Measurements from ENCODE around the gene ZNF507. TPM values are rescaled to one million over a fixed set of nuclear protein-coding genes. Genes with fewer than 3 reads are reported as not detected.
"Not testable (repeated sequence)": the region's sequence is repeated elsewhere in the genome, so short reads cannot be mapped to it uniquely, and the experiment has no call there.

ZNF507 gene
- total and polyA plus RNA-seq, 4 experiments from 2014 or later = 5.0 to 40.8 (median 23.5) TPM

GRCh38 chr19:32367063-32367462, 21.7 kb downstream of the ZNF507 start:
- Histone ChIP-seq H3K36me3 (ENCODE audit: insufficient read depth, low read length) (peaks cover 30% of the 10 kb centered on the region), H3K27ac (ENCODE audit: low read depth, low read length) (no peak overlapping the region), H3K4me3 (ENCODE audit: low read length in 2 of 2) (no peak overlapping the region), H3K9me3 (ENCODE audit: control insufficient read depth in 1 of 2, low read length in 2 of 2) (no peaks in the 10 kb centered on the region), H3K4me1 (ENCODE audit: insufficient read depth, low read length) (peaks cover 23% of the 10 kb centered on the region), H3K27me3 (ENCODE audit: insufficient read depth, low read length) (no peaks in the 10 kb centered on the region)
- Mint-ChIP-seq H3K27me3 (no peaks in the 10 kb centered on the region), H3K4me3 (no peak overlapping the region), H3K36me3 (peaks cover 81 to 84% of the 10 kb centered on the region in 2 donors), H3K4me1 (peaks cover 46 to 79% (median 62%) of the 10 kb centered on the region in 4 donors), H3K9me3 (no peaks in the 10 kb centered on the region), H3K27ac (peak overlapping the region in 3 of 7 donors; percentile 6 to 32 (median 9))
- no peak for DNase-seq
- ChIA-PET CTCF (ENCODE audit: partially characterized antibody) (no interaction called here), POLR2A (ENCODE audit: partially characterized antibody) (no interaction called here)
- intact Hi-C loops (cut with micrococcal nuclease) = no loop called here

DNA sequence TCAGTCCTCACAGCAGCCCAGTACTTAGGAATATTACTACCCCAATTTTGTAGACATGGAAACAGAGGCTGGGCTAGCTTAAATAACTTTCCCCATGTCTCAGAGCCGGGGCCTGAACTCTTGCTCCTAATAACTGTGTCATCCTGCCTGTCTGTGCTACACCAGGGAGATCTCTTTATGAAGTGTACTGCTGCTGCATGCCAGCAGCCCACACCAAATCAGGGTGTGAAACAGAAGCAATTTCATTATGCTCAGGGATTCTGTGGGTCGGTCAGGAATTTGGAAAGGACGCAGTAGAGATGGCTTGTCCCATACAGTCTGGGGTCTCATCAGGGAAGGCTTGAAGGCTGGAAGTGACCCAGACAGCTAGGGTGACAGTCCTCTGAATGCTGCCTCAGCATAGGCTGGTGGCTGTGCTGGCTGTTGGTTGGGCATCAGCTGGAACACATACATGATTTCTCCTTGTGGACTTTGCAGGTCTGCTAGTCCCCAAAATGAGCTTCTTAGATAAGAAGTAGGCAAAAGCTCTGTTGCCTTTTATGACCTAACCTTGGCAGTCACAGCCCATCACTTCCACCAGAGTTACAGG, 22.6 kb downstream of the ZNF507 start:
- intact Hi-C loops (cut with micrococcal nuclease) = no loop called here
- peaks cover 82 to 84% of the 10 kb centered on the region in 2 donors for H3K36me3 Mint-ChIP-seq
- Histone ChIP-seq H3K27me3 (ENCODE audit: insufficient read depth, low read length) (no peaks in the 10 kb centered on the region), H3K4me1 (ENCODE audit: insufficient read depth, low read length) (peaks cover 22% of the 10 kb centered on the region), H3K4me3 (ENCODE audit: low read length in 2 of 2) (no peak overlapping the region), H3K27ac (ENCODE audit: low read depth, low read length) (no peak overlapping the region), H3K36me3 (ENCODE audit: insufficient read depth, low read length) (peaks cover 30% of the 10 kb centered on the region), H3K9me3 (ENCODE audit: control insufficient read depth in 1 of 2, low read length in 2 of 2) (no peaks in the 10 kb centered on the region)
- peak overlapping the region in 4 of 7 donors; percentile 22 to 61 (median 39) for H3K27ac Mint-ChIP-seq
- H3K4me1 Mint-ChIP-seq = peaks cover 40 to 69% (median 53%) of the 10 kb centered on the region in 4 donors
- H3K27me3 Mint-ChIP-seq = no peaks in the 10 kb centered on the region
- H3K9me3 Mint-ChIP-seq = peaks cover 0 to 6% (median 0%) of the 10 kb centered on the region in 8 donors
- ChIA-PET POLR2A (ENCODE audit: partially characterized antibody) (no interaction called here), CTCF (ENCODE audit: partially characterized antibody) (interaction anchor here (0.6 to 1.5 kb wide), 2 partner anchors 28 to 67 kb away, joined by 3 to 4 read pairs; no protein-coding TSS in a partner anchor)
- no peak for DNase-seq
- peak overlapping the region in 1 of 8 donors; percentile 24 for H3K4me3 Mint-ChIP-seq

DNA sequence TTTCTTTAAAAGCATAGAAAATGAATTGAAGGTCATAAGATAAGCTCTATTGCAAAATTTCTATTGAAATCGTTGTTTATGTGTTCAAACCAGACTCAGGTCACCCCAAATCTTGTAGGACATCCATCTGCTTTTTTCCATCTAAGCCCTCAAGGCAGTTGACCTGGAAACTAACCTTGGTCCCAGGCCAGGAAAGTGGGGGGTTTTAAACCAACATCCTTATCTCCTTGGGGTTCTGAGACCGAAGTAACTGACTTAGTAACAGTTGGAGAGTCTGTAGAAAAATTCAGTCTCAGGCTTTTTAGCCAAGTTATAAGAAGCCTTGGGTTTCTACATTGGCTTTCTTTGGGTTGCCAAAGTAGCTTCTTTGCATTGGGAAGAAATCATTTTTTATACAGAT, 23.4 kb downstream of the ZNF507 start:
- H3K4me1 Mint-ChIP-seq = peaks cover 36 to 63% (median 47%) of the 10 kb centered on the region in 4 donors
- H3K4me1 ChIP-seq (ENCODE audit: insufficient read depth, low read length) = peaks cover 19% of the 10 kb centered on the region
- intact Hi-C loops (cut with micrococcal nuclease) = no loop called here
- DNase-seq = no peak
- no peaks in the 10 kb centered on the region for H3K27me3 Mint-ChIP-seq
- ChIA-PET CTCF (ENCODE audit: partially characterized antibody) (interaction anchor here (1.5 kb wide), 1 partner anchor 29 kb away, joined by 4 read pairs; no protein-coding TSS in a partner anchor), POLR2A (ENCODE audit: partially characterized antibody) (no interaction called here)
- H3K9me3 Mint-ChIP-seq = peaks cover 0 to 6% (median 0%) of the 10 kb centered on the region in 8 donors
- H3K9me3 ChIP-seq (ENCODE audit: control insufficient read depth in 1 of 2, low read length in 2 of 2) = no peaks in the 10 kb centered on the region
- no peak overlapping the region for H3K27ac Mint-ChIP-seq
- peaks cover 84% of the 10 kb centered on the region in 2 donors for H3K36me3 Mint-ChIP-seq
- no peak overlapping the region for H3K27ac ChIP-seq (ENCODE audit: low read depth, low read length)
- H3K4me3 ChIP-seq (ENCODE audit: low read length in 2 of 2) = no peak overlapping the region
- H3K27me3 ChIP-seq (ENCODE audit: insufficient read depth, low read length) = no peaks in the 10 kb centered on the region
- no peak overlapping the region for H3K4me3 Mint-ChIP-seq
- peaks cover 22% of the 10 kb centered on the region for H3K36me3 ChIP-seq (ENCODE audit: insufficient read depth, low read length)

- Mint-ChIP-seq H3K27me3 (no peaks in the 10 kb centered on the region), H3K27ac (peak overlapping the region in 1 of 7 donors; percentile 57), H3K36me3 (peaks cover 65 to 68% of the 10 kb centered on the region in 2 donors), H3K4me3 (no peak overlapping the region), H3K9me3 (peaks cover 0 to 6% (median 0%) of the 10 kb centered on the region in 8 donors), H3K4me1 (peaks cover 10 to 24% (median 17%) of the 10 kb centered on the region in 4 donors)
- intact Hi-C loops (cut with micrococcal nuclease) = no loop called here
- Histone ChIP-seq H3K4me1 (ENCODE audit: insufficient read depth, low read length) (peaks cover 11% of the 10 kb centered on the region), H3K27me3 (ENCODE audit: insufficient read depth, low read length) (no peaks in the 10 kb centered on the region), H3K4me3 (ENCODE audit: low read length in 2 of 2) (no peak overlapping the region), H3K9me3 (ENCODE audit: control insufficient read depth in 1 of 2, low read length in 2 of 2) (no peaks in the 10 kb centered on the region), H3K36me3 (ENCODE audit: insufficient read depth, low read length) (peaks cover 24% of the 10 kb centered on the region), H3K27ac (ENCODE audit: low read depth, low read length) (no peak overlapping the region)
- ChIA-PET CTCF (ENCODE audit: partially characterized antibody) (no interaction called here), POLR2A (ENCODE audit: partially characterized antibody) (interaction anchor here (1.1 kb wide), 1 partner anchor 28 kb away, joined by 5 read pairs; the partner anchor contains the start of gene ZNF507)
- DNase-seq = no peak
Observed at GRCh38 chr19:32372726-32373517, 27.5 kb downstream of the ZNF507 start.

DNA sequence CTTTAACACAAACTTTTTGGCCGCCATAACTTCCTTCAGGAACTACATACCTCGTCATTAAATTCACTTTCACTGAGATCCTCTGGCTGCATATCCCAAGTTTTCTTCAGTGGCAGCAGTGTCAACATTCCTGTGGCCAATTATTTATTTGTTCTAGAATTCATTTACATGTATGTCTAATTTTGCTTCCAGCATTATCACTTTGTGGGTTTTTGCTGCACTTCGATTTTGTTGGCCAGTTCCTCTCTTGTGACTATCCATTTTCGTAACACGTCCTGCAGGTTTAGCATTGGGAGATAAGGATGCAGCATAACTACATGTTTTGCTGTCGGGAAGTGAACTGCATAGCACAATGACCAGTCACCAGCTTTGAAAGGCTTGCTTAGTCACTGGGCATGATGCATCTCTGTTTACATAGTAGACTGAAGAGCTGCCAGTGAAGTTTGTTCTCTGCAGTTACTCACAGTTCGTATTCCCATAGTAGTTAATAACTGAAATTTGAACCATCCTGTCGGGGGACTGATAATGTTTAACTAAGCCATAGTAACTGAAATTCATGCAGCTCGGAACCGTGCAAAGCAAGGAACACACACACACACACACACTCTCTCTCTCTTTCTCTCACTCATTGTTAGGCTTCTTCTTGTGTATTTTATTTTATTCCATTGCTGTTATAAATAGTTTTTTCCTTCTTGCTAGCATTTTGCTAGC, 28.3 kb downstream of the ZNF507 start:
- no peak overlapping the region for H3K27ac Mint-ChIP-seq
- Histone ChIP-seq H3K27ac (ENCODE audit: low read depth, low read length) (no peak overlapping the region), H3K36me3 (ENCODE audit: insufficient read depth, low read length) (peaks cover 21% of the 10 kb centered on the region), H3K9me3 (ENCODE audit: control insufficient read depth in 1 of 2, low read length in 2 of 2) (no peaks in the 10 kb centered on the region), H3K4me1 (ENCODE audit: insufficient read depth, low read length) (peaks cover 3% of the 10 kb centered on the region), H3K27me3 (ENCODE audit: insufficient read depth, low read length) (no peaks in the 10 kb centered on the region), H3K4me3 (ENCODE audit: low read length in 2 of 2) (no peak overlapping the region)
- H3K36me3 Mint-ChIP-seq = peaks cover 59 to 69% of the 10 kb centered on the region in 2 donors
- intact Hi-C loops (cut with micrococcal nuclease) = no loop called here
- H3K4me1 Mint-ChIP-seq = peaks cover 6 to 16% (median 12%) of the 10 kb centered on the region in 4 donors
- DNase-seq = no peak
- H3K9me3 Mint-ChIP-seq = peaks cover 0 to 6% (median 0%) of the 10 kb centered on the region in 8 donors
- ChIA-PET POLR2A (ENCODE audit: partially characterized antibody) (no interaction called here), CTCF (ENCODE audit: partially characterized antibody) (interaction anchor here (1.5 kb wide), 1 partner anchor 13 kb away, joined by 3 read pairs; no protein-coding TSS in a partner anchor)
- H3K27me3 Mint-ChIP-seq = no peaks in the 10 kb centered on the region
- H3K4me3 Mint-ChIP-seq = no peak overlapping the region

- peak overlapping the region in 1 of 7 donors; percentile 30 for H3K27ac Mint-ChIP-seq
- H3K27me3 Mint-ChIP-seq; H3K4me1 Mint-ChIP-seq; intact Hi-C loops (cut with micrococcal nuclease); H3K9me3 ChIP-seq (ENCODE audit: control insufficient read depth in 1 of 2, low read length in 2 of 2); H3K9me3 Mint-ChIP-seq; H3K4me3 ChIP-seq (ENCODE audit: low read length in 2 of 2); H3K27ac ChIP-seq (ENCODE audit: low read depth, low read length); DNase-seq; H3K4me1 ChIP-seq (ENCODE audit: insufficient read depth, low read length); H3K4me3 Mint-ChIP-seq; POLR2A ChIA-PET (ENCODE audit: partially characterized antibody); H3K27me3 ChIP-seq (ENCODE audit: insufficient read depth, low read length): not testable (repeated sequence)
- CTCF ChIA-PET (ENCODE audit: partially characterized antibody) = interaction anchor here (1.5 kb wide), 2 partner anchors 12 to 13 kb away, joined by 3 read pairs; no protein-coding TSS in a partner anchor
- peaks cover 57 to 68% of the 10 kb centered on the region in 2 donors for H3K36me3 Mint-ChIP-seq
- peaks cover 17% of the 10 kb centered on the region for H3K36me3 ChIP-seq (ENCODE audit: insufficient read depth, low read length)
Observed at GRCh38 chr19:32374362-32374761, 29.0 kb downstream of the ZNF507 start.

GRCh38 chr19:32377088-32377487, 31.7 kb downstream of the ZNF507 start:
- intact Hi-C loops (cut with micrococcal nuclease); H3K9me3 Mint-ChIP-seq; H3K4me1 Mint-ChIP-seq; DNase-seq; H3K4me3 ChIP-seq (ENCODE audit: low read length in 2 of 2); H3K27me3 ChIP-seq (ENCODE audit: insufficient read depth, low read length); H3K27me3 Mint-ChIP-seq; H3K9me3 ChIP-seq (ENCODE audit: control insufficient read depth in 1 of 2, low read length in 2 of 2); POLR2A ChIA-PET (ENCODE audit: partially characterized antibody); H3K4me3 Mint-ChIP-seq; H3K27ac ChIP-seq (ENCODE audit: low read depth, low read length); H3K4me1 ChIP-seq (ENCODE audit: insufficient read depth, low read length); H3K27ac Mint-ChIP-seq: not testable (repeated sequence)
- H3K36me3 ChIP-seq (ENCODE audit: insufficient read depth, low read length) = peaks cover 23% of the 10 kb centered on the region
- CTCF ChIA-PET (ENCODE audit: partially characterized antibody) = interaction anchor here (1.5 kb wide), 1 partner anchor 12 kb away, joined by 3 read pairs; no protein-coding TSS in a partner anchor
- peaks cover 56 to 68% of the 10 kb centered on the region in 2 donors for H3K36me3 Mint-ChIP-seq

Data from CD4-positive, alpha-beta memory T cell (primary cell).